Parathyroid adenoma (tissue), 2 donors: ENCODE data around the gene OAS3.

Source experiments
- H2AFZ ChIP-seq: fragments of 300-600 bp; sonication (generic); one replicate; pipeline ENCODE4 v1.7.0; 2017; ENCODE audit warnings: antibody characterized with exemption, mild to moderate bottlenecking
- H3K27ac ChIP-seq: fragments of 300-600 bp; sonication (generic); one replicate; pipeline ENCODE4 v1.7.0; 2017
- H3K27me3 ChIP-seq: fragments of 300-600 bp; sonication (generic); one replicate; pipeline ENCODE4 v1.7.0; 2017; ENCODE audit warnings: low read length; ENCODE audit not compliant: control insufficient read depth, insufficient read depth
- H3K36me3 ChIP-seq: fragments of 300-600 bp; sonication (generic); one replicate; pipeline ENCODE4 v1.7.0; 2017; ENCODE audit warnings: low read length; ENCODE audit not compliant: control insufficient read depth, insufficient read depth
- H3K4me1 ChIP-seq: fragments of 300-600 bp; sonication (generic); one replicate; pipeline ENCODE4 v1.7.0; 2017; ENCODE audit warnings: control low read depth
- H3K4me2 ChIP-seq: fragments of 300-600 bp; sonication (generic); one replicate; pipeline ENCODE4 v1.7.0; 2017; ENCODE audit warnings: low read length
- H3K4me3 ChIP-seq: fragments of 300-600 bp; sonication (generic); one replicate; pipeline ENCODE4 v1.7.0; 2017; ENCODE audit warnings: low read depth, low read length
- H3K79me2 ChIP-seq: fragments of 300-600 bp; sonication (generic); one replicate; pipeline ENCODE4 v1.7.0; 2017; ENCODE audit warnings: control low read depth
- H3K9ac ChIP-seq: fragments of 300-600 bp; sonication (generic); one replicate; pipeline ENCODE4 v1.7.0; 2017; ENCODE audit warnings: mild to moderate bottlenecking
- H3K9me3 ChIP-seq: fragments of 300-600 bp; sonication (generic); one replicate; pipeline ENCODE4 v1.7.0; 2017; ENCODE audit warnings: low read length; ENCODE audit not compliant: control insufficient read depth
- TF ChIP-seq, protein P1 (sequence below): fragments of 300-600 bp; sonication (generic); IDR thresholded peaks from one replicate; pipeline ENCODE4 v1.7.0; 2017; ENCODE audit warnings: antibody characterized with exemption, mild to moderate bottlenecking
- donor health status: primary hyperparathyroidism.

The OAS3 gene

DNA sequence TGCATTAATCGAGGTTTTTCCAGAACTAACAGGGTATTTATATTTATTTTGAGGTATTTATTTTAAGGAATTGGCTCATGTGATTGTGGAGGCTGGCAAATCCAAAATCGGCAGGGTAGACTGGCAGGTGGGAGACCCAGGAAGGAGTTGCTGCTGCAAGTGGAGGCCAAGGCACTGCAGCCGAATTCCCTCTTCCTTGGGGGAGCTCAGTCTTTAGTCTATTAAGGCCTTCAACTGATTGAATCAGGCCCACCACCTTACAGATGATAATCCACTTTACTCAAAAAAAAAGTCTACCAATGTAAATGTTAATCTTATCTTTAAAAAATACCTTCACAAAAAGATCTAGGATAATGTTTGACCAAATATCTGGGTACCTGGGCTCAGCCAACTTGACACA lies 38.9 kb downstream of the OAS3 start:
- Histone ChIP-seq H3K27me3 (no peaks in the 10 kb centered on the region), H3K27ac (no peak overlapping the region), H3K4me2 (no peak overlapping the region), H3K36me3 (no peaks in the 10 kb centered on the region), H3K4me3 (no peak overlapping the region), H3K9ac (no peak overlapping the region), H3K4me1 (no peaks in the 10 kb centered on the region), H2AFZ (no peak overlapping the region), H3K9me3 (no peaks in the 10 kb centered on the region), H3K79me2 (no peaks in the 10 kb centered on the region)
- TF ChIP-seq, protein P1, sequence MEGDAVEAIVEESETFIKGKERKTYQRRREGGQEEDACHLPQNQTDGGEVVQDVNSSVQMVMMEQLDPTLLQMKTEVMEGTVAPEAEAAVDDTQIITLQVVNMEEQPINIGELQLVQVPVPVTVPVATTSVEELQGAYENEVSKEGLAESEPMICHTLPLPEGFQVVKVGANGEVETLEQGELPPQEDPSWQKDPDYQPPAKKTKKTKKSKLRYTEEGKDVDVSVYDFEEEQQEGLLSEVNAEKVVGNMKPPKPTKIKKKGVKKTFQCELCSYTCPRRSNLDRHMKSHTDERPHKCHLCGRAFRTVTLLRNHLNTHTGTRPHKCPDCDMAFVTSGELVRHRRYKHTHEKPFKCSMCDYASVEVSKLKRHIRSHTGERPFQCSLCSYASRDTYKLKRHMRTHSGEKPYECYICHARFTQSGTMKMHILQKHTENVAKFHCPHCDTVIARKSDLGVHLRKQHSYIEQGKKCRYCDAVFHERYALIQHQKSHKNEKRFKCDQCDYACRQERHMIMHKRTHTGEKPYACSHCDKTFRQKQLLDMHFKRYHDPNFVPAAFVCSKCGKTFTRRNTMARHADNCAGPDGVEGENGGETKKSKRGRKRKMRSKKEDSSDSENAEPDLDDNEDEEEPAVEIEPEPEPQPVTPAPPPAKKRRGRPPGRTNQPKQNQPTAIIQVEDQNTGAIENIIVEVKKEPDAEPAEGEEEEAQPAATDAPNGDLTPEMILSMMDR: no peak

DNA sequence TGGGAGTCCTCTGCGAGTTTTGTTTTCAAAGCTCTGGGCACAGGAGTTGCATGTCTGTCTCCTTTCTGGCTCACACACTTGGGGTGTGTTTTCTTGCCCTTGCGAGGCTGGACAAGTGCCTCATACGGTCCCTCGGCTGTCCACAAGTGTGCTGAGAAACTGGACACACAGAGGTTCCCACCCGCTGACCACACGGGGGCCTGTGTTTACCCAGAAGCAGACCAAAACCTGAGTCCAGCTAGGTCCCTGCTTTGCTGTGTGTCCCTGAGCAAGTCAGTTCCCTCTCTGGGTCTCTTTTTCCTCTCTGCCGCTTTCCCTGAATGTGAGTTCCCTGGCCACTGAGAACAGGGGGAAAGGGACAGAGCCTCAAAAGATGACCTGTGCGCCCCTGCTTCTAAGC lies 39.4 kb downstream of the OAS3 start:
- Histone ChIP-seq H3K4me2 (no peak overlapping the region), H3K4me1 (no peaks in the 10 kb centered on the region), H3K4me3 (no peak overlapping the region), H3K9ac (no peak overlapping the region), H3K79me2 (no peaks in the 10 kb centered on the region), H3K9me3 (no peaks in the 10 kb centered on the region), H3K27ac (peak overlapping the region; percentile 75), H2AFZ (peak overlapping the region; percentile 67), H3K36me3 (no peaks in the 10 kb centered on the region), H3K27me3 (no peaks in the 10 kb centered on the region)
- TF ChIP-seq, protein P1: no peak

DNA sequence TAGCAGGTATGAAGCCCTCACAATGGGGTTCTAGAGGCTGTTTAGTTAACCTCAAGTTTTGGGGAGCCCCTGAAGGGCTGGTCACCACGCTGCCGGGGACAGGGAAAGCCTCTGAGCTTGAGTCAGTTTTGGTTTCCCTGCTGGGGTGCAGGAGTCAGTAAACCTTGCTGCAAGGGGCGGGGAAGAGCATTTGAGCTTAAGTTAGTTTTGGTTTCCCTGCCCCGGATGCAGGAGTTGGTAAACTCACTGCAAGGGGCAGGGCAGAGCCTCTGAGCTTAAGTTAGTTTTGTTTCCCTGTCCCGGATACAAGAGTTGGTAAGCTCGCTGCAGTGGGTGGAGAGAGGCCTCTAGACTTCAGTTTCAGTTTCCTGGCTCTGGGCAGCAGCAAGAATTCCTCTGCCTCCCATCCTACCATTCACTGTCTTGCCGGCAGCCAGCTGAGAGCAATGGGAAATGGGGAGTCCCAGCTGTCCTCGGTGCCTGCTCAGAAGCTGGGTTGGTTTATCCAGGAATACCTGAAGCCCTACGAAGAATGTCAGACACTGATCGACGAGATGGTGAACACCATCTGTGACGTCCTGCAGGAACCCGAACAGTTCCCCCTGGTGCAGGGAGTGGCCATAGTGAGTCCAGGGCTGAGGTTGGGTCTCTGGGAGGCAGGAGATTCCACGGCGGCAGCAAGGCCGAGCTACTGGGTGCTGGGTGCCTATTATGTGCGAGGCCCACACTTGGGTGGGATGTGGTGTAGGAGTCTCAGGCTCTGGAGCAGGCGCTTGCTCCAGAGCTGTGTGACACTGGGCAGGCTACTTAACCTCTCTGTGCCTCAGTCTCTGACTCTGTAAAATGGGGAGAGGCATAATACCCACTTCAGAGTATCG lies 40.1 kb downstream of the OAS3 start, which contains the start of gene OAS2:
OAS2 (plus strand) TSS at position 357 of the 878 bp plus-strand sequence; CDS start at position 447, 90 bp downstream.
- Histone ChIP-seq H2AFZ (peak within 1 kb of the TSS; percentile 67), H3K79me2 (no peaks in the 10 kb centered on the region), H3K9ac (no peak within 1 kb of the TSS), H3K36me3 (no peaks in the 10 kb centered on the region), H3K9me3 (no peaks in the 10 kb centered on the region), H3K27ac (peak within 1 kb of the TSS; percentile 75), H3K4me2 (peak within 1 kb of the TSS; percentile 45), H3K27me3 (no peaks in the 10 kb centered on the region), H3K4me1 (no peaks in the 10 kb centered on the region), H3K4me3 (peak within 1 kb of the TSS; percentile 55)
- TF ChIP-seq, protein P1: no peak

DNA sequence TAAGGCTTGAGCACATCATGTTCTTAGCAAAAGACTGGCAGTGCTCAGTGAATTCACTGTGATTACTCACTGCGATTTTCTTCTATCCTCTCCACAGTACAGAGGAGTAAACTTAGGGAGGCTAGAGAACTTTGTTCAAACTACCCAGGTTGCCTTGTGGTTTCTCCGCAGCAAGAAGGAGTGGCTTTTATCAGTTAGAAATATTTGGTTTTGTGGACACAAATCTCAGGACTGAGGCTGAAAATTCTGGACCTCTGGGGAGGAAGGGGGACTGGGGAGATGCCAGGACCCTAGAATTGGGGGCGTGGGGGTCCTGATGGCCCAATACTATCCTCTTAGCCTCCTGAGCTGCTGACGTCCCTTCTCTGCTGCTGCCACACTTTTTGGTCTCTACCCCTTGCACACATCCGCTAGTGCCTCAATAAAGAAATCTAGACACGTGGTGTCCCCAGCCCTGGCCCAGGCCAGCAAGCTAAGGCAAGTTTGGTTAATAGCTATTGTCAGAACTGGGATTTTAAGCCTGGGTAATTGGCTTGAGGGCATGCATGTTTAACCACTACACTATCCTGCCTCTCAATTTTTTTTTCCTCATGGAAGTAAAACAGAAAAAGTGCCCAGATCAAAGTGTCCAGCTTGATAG lies 40.9 kb downstream of the OAS3 start:
- Histone ChIP-seq H3K9ac (no peak overlapping the region), H3K4me1 (no peaks in the 10 kb centered on the region), H3K36me3 (no peaks in the 10 kb centered on the region), H3K4me2 (peak overlapping the region; percentile 45), H3K9me3 (no peaks in the 10 kb centered on the region), H3K27me3 (no peaks in the 10 kb centered on the region), H3K4me3 (peak overlapping the region; percentile 55), H3K27ac (peak overlapping the region; percentile 75), H2AFZ (no peak overlapping the region), H3K79me2 (no peaks in the 10 kb centered on the region)
- TF ChIP-seq, protein P1: no peak
